Measurements from ENCODE around the gene CD3G. TPM values are rescaled to one million over a fixed set of nuclear protein-coding genes. Genes with fewer than 3 reads are reported as not detected.

The CD3G gene
- polyA plus RNA-seq, 3 donors = 0.84 to 1.9 TPM; not detected in 1

GRCh38 chr11:118373871-118374270 lies 29.7 kb downstream of the CD3G start:
- Mint-ChIP-seq H3K27me3 (ENCODE audit: low read depth in 3 of 3) (no peaks in the 10 kb centered on the region), H3K27ac (no peak overlapping the region), H3K4me1 (no peaks in the 10 kb centered on the region), H3K36me3 (peaks cover 93 to 100% of the 10 kb centered on the region in 2 donors), H3K9me3 (no peaks in the 10 kb centered on the region), H3K4me3 (no peak overlapping the region)
- intact Hi-C loops (cut with micrococcal nuclease) = no loop called here
- H3K79me2 ChIP-seq (ENCODE audit: insufficient read depth, low read length) = no peaks in the 10 kb centered on the region
- H3K27ac ChIP-seq (ENCODE audit: low read depth in 1 of 2, low read length in 2 of 2) = no peak overlapping the region
- DNase-seq = no peak
- H3K9me3 ChIP-seq (replicated peaks in 1 of 2; ENCODE audit: control insufficient read depth in 1 of 2, insufficient read depth in 1 of 2, low read length in 2 of 2) = no peaks in the 10 kb centered on the region
- H3K27me3 ChIP-seq (ENCODE audit: control insufficient read depth in 2 of 2, insufficient read depth in 2 of 2, low read length in 2 of 2) = no peaks in the 10 kb centered on the region
- H3K4me1 ChIP-seq (ENCODE audit: control insufficient read depth in 1 of 2, insufficient read depth in 2 of 2, low read length in 2 of 2) = no peaks in the 10 kb centered on the region
- peaks cover 96 to 100% of the 10 kb centered on the region in 2 donors for H3K36me3 ChIP-seq (replicated peaks in 1 of 2; ENCODE audit: control insufficient read depth in 1 of 2, insufficient read depth in 2 of 2, low read length in 2 of 2)
- H4K20me1 ChIP-seq (ENCODE audit: insufficient read depth, low read length) = no peaks in the 10 kb centered on the region
- 83% methylated on average over 1 of the region's 5 CpGs for WGBS (ENCODE audit: insufficient coverage)
- TF ChIP-seq CTCF (IDR thresholded peaks at IDR 0.05) = no peak
- no peak overlapping the region for H3K4me3 ChIP-seq (replicated peaks in 1 of 3; ENCODE audit: low read depth in 2 of 3, low read length in 3 of 3)
- no peak overlapping the region for H3K4me2 ChIP-seq (replicated peaks; ENCODE audit: extremely low read depth, low read length, poor library complexity, severe bottlenecking)
- H2AFZ ChIP-seq (ENCODE audit: insufficient read depth, low read depth, low read length, poor library complexity, severe bottlenecking) = no peak overlapping the region
- no peak overlapping the region for H3K9ac ChIP-seq (ENCODE audit: insufficient read depth, low read length, poor library complexity, severe bottlenecking)

- Histone ChIP-seq H3K4me1 (ENCODE audit: control insufficient read depth in 1 of 2, insufficient read depth in 2 of 2, low read length in 2 of 2) (no peaks in the 10 kb centered on the region), H3K9ac (ENCODE audit: insufficient read depth, low read length, poor library complexity, severe bottlenecking) (no peak overlapping the region), H3K9me3 (replicated peaks in 1 of 2; ENCODE audit: control insufficient read depth in 1 of 2, insufficient read depth in 1 of 2, low read length in 2 of 2) (no peaks in the 10 kb centered on the region), H3K27ac (ENCODE audit: low read depth in 1 of 2, low read length in 2 of 2) (no peak overlapping the region), H3K4me3 (replicated peaks in 1 of 3; ENCODE audit: low read depth in 2 of 3, low read length in 3 of 3) (no peak overlapping the region), H4K20me1 (ENCODE audit: insufficient read depth, low read length) (no peaks in the 10 kb centered on the region), H3K27me3 (ENCODE audit: control insufficient read depth in 2 of 2, insufficient read depth in 2 of 2, low read length in 2 of 2) (no peaks in the 10 kb centered on the region), H3K4me2 (replicated peaks; ENCODE audit: extremely low read depth, low read length, poor library complexity, severe bottlenecking) (no peak overlapping the region), H3K36me3 (replicated peaks in 1 of 2; ENCODE audit: control insufficient read depth in 1 of 2, insufficient read depth in 2 of 2, low read length in 2 of 2) (peaks cover 96 to 100% of the 10 kb centered on the region in 2 donors), H2AFZ (ENCODE audit: insufficient read depth, low read depth, low read length, poor library complexity, severe bottlenecking) (no peak overlapping the region), H3K79me2 (ENCODE audit: insufficient read depth, low read length) (no peaks in the 10 kb centered on the region)
- H3K4me3 Mint-ChIP-seq = no peak overlapping the region
- no peak for TF ChIP-seq CTCF (IDR thresholded peaks at IDR 0.05)
- no peaks in the 10 kb centered on the region for H3K9me3 Mint-ChIP-seq
- H3K4me1 Mint-ChIP-seq = no peaks in the 10 kb centered on the region
- peaks cover 93 to 100% of the 10 kb centered on the region in 2 donors for H3K36me3 Mint-ChIP-seq
- H3K27ac Mint-ChIP-seq = no peak overlapping the region
- no peaks in the 10 kb centered on the region for H3K27me3 Mint-ChIP-seq (ENCODE audit: low read depth in 3 of 3)
- intact Hi-C loops (cut with micrococcal nuclease) = no loop called here
- WGBS (ENCODE audit: insufficient coverage) = 94% methylated on average over 2 of the region's 3 CpGs
- no peak for DNase-seq
Observed at GRCh38 chr11:118374729-118375128, 30.6 kb downstream of the CD3G start.

All from CD14-positive monocyte (primary cell).